HS-27A (cell line): ENCODE data around the gene ALG2.
"Not testable (repeated sequence)": the region's sequence is repeated elsewhere in the genome, so short reads cannot be mapped to it uniquely, and the experiment has no call there.

Experiments used
- DNase-seq: peaks from one replicate; pipeline ENCODE4 v3.0.0-alpha.2; 2012; ENCODE audit warnings: low read depth, missing footprints

Gene ALG2

DNA sequence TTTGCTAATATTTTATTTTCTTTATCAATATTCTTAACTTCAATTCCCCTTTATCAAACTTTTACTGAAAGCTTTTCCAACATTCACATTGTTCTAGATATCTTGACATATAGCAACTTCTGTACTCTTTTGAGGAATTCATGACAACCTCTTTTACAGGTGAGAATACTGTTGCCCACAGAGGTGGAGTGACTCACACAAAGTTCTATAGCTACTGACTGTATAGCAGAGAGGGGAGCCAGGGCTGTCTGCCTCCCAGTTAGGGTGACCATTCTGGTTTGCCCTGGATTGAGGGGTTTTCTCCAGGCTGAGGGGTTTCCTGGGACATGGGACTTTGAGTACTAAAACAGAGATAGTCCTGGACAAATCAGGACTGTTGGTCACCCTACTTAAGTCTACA, 16.6 kb upstream of the ALG2 start:
- no peak for DNase-seq

DNA sequence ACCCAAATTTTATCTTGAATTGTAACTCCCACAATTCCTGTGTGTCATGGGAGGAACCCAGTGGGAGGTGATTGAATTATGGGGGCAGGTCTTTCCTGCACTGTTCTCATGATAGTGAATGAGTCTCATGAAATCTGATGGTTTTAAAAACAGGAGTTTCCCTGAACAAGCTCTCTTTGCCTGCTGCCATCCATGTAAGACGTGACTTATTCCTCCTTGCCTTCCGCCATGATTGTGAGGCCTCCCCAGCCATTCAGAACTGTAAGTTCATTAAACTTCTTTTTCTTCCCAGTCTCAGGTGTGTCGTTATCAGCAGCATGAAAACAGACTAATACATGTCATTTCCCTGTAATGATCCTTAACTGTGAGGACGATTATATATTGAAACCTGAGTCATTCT, 16.1 kb upstream of the ALG2 start:
- DNase-seq: not testable (repeated sequence)

DNA sequence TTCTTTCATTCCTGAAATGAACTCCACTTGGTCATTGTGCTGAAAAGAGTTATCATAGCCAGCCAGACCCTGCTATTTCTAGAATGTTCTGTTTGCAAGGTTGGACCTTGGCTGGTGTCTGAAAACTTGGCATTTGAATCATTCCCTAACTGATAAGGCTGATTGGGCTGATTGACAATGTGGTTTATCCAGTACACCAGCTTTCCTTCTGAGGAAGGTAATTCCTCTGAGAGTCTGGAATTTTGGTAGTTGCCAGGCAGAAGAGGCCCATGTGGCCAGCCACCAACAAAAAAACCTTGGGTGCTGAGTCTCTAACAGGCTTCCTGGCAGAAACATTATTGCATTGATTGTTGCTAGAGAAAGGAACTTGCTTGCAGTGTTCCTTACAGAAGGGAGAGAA, 15.6 kb upstream of the ALG2 start:
- DNase-seq: no peak

DNA sequence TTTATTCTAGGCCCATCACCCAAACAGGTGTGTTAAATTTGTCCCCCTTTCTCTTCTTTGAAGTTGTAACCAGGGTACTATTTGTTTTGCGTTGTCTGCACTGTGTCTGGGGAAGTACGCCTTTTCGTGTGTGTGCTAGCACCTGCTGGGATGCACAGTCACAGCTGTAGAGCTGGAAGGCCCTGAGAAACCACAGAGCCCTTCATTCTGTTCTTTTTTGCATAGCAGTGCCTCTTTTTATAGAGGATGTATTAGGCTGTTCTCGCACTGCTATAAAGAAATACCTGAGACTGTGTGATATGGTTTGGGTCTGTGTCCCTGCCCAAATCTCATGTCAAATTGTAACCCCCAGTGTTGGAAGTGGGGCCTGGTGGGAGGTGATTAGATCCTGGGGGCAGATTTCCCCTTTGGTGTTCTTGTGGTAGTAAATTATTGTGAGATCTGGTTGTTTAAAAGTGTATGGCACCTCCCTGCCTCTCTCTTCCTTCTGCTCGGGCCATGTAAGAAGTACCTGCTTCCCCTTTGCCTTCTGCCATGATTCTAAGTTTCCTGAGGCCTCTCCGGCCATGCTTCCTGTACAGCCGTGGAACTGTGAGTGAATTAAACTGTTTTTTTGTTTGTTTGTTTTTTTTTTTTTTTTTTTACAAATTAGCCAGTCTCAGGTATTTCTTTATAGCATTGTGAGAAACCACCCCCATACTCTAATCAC, 14.3 kb upstream of the ALG2 start:
- no peak for DNase-seq

DNA sequence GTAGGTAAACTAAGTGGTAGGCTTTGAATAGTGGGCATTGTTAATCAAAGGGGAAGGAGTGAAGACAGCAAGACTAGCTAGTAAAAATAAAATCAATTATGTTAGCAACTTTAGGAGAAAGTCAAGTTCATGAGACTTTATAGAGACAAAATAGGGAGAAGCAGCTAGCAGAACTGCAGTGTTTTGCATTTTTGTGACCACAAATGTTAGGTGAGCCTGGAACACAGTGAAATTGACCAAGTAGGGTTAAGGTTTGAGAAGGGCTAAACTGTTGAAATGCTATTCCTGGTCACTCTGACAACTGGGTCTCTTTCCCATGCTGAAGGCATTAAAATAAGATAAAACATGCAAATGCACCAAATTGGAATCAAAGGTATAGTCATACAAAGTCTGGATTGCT, 13.3 kb upstream of the ALG2 start:
- DNase-seq: no peak

DNA sequence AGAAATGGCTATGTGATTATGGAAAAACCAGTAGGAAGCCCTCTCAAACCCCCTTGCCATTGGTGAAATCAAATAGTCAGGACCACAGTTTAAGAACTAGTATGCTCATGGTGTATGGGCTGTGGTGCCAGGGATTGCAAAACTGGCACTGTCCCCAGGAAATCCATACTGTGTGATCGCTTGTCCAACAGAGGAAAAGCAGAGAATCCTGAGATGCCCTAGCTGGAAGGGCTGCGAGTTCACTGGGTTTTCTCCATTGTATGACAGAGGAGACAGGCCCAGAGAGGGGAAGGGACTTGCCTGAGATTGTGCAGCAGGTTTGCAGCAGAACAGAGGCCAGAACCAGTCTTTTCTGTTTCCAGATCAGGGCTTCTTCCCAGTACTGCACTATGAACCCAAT, 12.9 kb upstream of the ALG2 start:
- no peak for DNase-seq

DNA sequence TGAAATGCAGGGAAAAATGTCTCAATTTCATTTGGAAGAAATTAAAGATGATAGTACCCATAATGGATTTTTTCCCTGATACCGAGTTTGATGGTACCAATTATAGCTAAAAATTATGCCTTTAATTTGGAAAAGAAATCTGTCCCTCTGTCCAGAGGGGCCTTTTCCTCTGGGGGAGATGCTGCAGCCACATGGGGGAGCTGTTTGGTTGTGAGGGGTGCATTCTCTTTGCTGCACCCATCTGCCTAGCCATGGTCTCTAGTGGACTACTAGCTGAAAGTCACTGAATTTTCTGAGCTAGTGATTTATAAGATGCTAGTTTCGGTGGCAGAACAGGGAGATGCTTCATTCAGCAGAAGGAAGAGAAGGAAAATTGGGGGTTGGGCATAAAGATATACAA, 10.0 kb upstream of the ALG2 start:
- DNase-seq: no peak

DNA sequence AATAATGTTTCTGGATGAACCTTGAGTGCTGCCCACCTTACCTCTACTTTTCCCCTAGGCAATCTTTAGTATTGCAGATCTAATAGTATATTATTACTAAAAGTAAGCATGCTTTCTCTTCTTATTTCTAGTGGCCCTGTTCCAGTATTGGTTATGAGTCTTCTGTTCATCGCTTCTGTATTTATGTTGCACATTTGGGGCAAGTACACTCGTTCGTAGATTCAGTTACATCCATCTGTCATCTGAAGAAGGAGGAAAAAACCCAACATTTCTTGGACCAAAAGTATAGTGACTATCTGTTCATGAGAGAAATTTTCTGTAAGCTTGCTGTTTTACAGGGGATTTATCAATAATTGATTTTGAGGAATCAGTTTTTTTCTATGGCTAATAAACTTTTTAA, 8.5 kb upstream of the ALG2 start:
- no peak for DNase-seq

DNA sequence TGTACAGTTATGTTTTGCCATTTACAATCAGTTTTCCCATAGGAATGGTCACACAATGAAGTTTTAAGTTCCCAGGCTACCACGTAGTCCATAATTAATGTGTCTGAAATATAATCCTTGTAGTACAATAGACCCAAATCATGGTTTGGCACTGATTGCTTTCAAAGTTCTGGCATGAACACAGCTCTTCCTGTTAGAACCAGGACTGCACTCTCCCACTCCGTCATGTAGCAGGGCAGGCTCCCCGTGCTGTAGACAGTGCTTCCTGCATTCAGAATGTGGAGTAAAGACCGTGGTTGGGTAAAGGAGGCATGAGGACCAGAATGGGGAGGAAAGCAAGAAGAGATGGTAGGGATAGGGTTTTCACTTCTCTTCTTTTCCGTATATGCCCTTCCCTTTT, 4.3 kb upstream of the ALG2 start:
- no peak for DNase-seq

DNA sequence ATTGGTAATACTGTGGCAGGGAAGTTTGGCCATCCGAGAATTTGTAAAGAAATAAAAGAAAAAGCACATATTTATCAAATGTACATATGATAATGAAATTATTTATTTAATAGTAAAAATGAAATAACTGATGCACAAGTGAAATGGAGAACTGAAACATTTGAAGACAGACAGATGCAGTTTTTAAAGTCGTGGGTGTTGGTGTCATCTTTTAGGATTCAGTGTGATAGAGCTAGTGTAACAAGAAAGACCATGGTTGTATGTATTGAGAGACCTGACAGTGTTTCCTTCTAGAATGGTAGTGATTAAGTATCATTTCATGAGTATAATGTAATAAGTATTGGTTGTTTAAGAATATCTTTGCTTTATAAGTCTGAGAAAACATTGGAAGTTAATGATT, 2.7 kb upstream of the ALG2 start:
- no peak for DNase-seq

DNA sequence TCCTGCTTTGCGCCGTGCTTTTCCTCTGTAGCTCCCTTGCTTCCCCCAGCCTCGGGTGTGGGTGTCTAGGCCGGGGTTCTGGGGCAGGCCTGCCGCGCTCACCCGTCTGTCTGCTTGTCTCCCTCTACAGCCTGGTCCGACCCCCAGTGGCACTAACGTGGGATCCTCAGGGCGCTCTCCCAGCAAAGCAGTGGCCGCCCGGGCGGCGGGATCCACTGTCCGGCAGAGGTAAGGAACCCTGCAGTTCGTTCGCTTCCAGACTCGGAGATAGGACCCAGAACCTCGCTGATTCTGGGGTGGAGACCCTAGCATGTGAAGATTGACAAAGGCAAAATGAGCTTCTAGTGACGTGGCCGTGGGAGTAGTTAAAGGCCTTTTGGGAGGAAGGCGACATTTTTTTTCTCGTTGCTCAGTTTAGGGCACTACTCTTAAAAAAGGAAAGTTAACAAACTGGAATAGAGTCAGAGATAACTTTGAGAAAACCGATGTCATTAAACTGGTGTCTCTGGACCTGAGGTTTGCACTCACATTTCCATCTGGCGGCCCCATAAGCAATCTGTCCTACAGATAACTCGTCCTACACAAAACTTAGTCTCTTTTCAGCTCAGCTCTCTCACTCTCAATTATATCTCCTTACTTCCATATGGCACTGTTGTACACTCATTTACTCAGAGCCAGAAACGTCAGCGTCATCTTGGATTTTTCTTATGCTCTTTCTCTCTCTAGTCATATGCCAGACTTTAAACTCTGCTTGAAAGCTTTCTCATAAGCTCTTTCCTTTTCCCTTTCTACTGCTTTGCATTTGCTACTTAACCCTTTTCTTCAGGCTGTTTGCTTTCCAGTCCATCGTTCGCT, 901 bp upstream of the ALG2 start:
- peak; percentile 3 for DNase-seq

DNA sequence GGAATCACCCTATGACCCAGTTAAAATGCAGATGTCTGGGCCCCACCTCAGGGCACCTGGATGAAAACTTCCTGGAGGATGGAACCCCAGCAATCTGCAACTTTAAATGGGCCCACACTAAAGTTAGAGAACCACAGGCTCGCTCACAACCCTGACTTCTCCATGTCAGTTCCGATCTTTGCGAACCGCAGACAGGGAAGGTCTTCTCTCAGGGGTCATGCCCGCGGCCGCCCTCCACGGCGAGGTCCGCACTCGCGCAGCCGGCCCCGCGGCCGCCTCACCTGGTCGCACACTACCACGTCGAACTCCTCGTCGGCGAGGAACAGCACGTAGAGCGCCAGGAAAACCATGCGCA, 499 bp downstream of the ALG2 start:
- no peak for DNase-seq

DNA sequence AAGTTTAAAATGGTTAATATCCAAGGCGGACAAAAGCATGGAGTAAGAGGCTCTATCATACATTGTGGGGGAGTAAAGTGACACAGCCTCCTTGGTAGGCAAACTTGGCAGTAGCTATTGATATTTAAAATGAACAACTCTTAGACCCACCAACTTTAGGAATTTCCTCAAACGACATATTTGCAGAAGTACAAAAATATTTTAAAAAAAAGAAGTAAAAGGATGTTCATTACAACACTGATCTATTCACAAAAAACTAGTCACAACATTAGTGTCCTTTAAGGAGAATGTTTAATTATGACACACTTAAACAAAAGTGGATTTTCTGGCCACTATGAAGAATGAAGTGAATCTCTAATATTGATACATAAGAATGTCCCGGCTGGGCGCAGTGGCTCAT, 1.7 kb downstream of the ALG2 start:
- no peak for DNase-seq

DNA sequence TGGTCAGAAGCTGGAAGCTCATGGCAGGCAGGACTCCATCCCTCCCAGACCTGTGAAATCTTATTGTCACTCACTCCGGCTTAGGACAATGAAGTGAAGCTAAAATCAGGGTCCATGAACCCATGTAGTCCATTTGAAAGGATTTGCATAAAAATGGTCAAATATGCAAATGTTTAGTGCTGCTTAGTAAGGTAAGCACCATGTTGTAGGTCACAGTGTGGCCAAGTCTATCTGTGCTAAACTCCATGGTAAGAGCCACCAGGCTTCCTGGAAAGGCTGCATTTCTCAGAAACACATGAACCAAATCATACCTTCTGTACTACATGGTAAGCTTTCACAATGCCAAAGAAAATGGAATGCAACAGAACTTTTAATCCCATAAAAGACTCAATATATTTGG, 5.7 kb downstream of the ALG2 start:
- no peak for DNase-seq

DNA sequence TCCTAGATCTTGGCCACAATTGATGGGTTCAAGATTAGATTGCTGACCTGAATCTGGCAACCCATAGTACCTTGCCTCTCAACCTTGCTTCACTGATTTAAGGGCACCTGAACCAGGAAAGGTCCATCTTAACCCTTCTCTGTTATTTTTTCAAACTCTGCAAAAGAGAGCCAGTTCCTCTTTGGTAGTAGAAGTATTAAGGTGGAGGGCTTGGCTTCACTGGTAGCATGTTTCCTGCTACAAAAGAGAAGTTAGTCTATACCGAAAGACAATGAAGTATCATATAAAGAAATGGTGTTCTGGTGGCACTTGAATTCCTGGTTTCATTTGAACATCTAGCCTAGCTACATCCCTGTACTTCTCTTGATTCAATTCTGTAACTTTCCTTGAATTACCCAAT, 8.5 kb downstream of the ALG2 start:
- DNase-seq: no peak

DNA sequence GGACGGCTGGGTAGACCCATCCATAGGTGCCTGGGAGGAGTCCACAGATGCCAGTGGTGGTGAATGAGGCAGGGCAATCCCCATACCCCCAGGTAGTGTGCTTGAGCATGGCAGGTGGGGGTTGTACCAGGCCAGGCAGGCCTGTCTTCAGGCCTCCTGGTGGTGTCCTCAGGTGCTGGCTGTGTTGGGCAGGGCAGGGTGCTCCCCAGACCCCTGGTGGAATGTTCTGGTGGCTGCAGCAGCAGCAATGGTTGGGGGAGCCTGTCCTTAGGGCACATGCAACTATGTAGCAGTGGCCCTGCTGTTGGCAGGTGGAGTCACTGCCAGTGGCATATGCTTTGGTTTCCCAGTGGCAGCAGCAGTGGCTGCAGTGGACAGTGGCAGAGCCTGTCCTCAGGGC, 10.0 kb downstream of the ALG2 start:
- no peak for DNase-seq

DNA sequence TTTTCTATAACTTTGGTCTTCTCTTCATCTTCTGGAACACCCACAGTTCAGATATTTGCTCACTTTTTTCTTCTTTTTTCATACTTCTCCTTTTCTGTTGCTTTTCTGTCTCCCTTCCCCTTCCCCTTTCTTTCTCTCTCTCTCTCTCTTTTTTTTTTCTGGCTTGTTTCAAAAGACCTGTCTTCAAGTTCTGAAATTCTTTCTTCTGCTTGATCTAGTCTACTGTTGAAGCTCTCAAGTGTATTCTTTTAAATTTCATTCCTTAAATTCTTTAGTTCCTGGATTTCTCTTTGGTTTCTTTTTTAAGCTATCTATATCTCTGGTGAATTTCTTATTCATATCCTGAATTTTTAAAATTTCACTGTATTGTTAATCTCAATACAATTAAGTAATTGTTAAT, 11.2 kb downstream of the ALG2 start:
- DNase-seq: no peak

DNA sequence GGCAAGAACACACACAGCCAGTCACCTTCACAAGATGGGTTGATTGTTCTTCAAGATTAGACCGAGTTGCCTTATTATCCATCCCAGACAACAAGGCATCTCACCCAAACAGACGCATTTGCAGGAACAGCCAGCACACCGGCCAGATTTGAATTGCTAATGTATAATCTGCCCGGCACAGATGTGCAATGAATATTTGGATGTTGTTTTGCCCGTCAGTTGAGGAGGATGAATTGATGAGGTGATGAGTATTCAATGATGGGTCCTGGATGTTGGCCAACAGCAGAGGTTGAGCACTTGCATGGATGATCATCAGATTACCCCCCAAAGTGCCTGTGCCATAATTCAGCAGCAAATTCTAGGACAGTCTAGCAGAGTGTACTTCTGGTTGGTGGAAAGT, 20.1 kb downstream of the ALG2 start:
- no peak for DNase-seq

DNA sequence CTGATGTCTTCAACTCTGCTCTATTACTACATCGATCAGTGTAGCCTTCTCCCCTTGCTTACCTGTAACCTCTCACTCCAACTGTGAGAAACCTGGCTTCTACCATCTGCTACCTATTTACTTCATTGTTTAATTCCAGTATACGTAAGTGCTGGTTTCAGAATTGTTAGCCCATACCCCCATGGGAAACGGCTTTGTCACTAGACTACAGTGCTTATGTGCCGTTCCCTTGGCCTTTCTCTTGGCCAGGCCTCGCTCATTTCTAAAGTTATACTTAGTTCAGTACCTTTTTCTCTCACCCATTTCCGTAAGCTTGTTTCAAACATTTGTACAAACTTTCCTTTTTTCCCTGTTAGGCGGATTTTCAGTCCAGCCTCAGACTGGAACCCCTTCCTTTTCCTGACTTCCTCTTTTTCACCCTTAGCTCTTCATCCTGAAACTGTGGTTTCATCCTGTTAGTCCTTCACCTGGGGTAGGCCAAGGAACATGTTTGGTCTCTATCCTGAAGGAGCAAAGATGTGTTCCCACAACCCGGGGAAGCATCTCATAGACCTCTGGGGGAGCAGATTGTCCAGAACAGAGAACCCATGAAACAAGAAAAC, 21.7 kb downstream of the ALG2 start:
- no peak for DNase-seq

DNA sequence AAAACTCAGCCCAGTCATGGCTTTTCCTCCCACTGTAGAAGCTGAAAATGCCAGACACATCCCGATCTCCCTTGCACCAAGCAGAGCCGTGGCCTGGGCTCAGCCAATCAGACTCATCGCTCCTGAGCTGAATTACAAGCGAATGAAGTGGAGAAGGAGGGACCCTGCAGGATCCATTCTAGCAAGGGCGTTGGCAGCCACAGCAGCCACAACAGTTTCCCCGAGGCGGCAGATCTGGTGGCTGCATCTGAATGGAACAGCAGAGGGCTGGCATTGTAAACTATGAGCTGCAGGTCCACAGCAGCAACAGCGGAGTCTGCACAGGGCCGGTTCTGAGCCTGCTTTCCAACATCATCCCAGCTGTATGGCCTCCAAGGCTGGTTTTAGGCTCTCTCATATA, 23.8 kb downstream of the ALG2 start:
- DNase-seq: no peak

DNA sequence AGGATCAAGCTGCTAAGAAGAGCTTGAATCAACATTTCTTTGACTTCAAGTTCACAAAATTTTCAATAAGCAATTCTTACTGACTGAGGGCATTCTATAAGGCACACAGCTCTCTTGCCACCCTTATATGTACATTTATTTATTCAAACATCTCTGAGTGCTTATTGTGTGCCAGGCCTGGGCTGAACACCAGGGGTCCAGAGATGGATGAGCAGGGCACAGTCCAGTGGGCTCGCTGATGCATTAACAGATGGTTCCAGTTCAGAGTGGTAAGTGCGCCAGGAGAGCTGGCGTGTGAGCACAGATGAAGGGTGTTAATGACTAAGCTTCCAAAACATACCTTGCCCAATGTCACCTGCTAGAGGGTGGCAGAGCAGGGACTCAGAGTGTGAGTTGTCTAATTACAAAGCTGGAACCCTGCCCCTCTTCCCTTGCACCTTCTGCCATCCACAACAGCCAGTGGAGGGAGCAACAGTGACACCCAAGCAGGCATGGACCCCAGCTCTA, 24.6 kb downstream of the ALG2 start:
- DNase-seq: no peak

DNA sequence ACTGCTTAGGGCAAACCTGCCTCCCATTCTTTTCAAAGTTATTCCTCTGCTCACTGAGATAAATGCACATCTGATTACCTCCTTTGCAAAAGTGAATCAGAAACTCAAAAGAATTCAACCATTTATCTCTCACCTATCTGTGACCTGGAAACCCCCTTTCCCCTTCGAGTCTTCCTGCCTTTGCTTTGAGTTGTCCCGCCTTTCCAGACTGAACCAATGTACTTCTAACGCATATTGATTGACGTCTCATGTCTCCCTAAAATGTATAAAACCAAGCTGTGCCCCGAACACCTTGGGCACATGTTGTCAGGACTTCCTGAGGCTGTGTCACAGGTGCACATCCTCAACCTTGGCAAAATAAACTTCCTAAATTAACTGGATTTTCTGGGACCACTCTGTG, 25.3 kb downstream of the ALG2 start:
- DNase-seq: not testable (repeated sequence)

DNA sequence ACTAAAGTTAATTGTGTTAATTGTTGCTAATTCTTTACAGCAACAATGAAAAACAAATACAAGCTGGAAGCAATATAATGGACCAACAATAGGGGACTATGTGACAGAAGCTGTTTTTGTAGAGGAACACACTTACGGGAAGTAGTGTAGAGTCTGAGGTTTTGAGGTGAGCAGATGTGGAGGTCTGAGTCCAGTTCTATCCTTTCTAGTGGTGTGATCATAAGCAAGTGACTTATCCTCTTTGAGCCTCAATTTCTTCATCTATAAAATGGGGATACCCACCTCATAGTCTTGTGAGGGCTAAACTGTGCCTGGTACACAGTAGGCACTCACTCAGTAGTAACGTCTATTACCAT, 28.3 kb downstream of the ALG2 start:
- no peak for DNase-seq
